SK-N-SH (cell line): ENCODE results near the gene MPO. TPM values are rescaled to one million over a fixed set of nuclear protein-coding genes. Genes with fewer than 3 reads are reported as not detected.

Source experiments
- CTCF ChIA-PET: fragments of 300-600, 350-600 bp; formaldehyde crosslinking; extraction: SDS; loops from one replicate; lab custom pipeline; 2021; lab: Yijun Ruan, JAX
- POLR2A ChIA-PET: fragments of 350-600 bp; sonication (Branson Sonifier 250); formaldehyde crosslinking; extraction: SDS; loops from one replicate; lab custom pipeline; 2020; ENCODE audit warnings: antibody characterized with exemption, inconsistent platforms; lab: Yijun Ruan, JAX
- DNase-seq: peaks from one replicate; pipeline ENCODE4 v3.0.0; 2012
- H2AFZ ChIP-seq: fragments of 200-600 bp; sonication (generic); 2 replicates; pipeline ENCODE4 v1.8.1; 2016; ENCODE audit warnings: antibody characterized with exemption, mild to moderate bottlenecking, low read depth
- H3F3A ChIP-seq: fragments of 200-600 bp; sonication (generic); replicated peaks from 2 replicates; pipeline ENCODE3; 2016; ENCODE audit warnings: antibody characterized with exemption, mild to moderate bottlenecking; ENCODE audit not compliant: insufficient read depth
- H3K27ac ChIP-seq, 2 experiments: fragments of 200-500 bp in 1 of 2; fragments of 200-600 bp in 1 of 2; sonication (Bioruptor generic) in 1 of 2; sonication (generic), shearing (Covaris generic) in 1 of 2; 2 replicates each; pipeline versions ENCODE4 v1.5.1 to v1.6.1; 2014 to 2016; ENCODE audit warnings: low read depth in 2 of 2, inconsistent platforms in 1 of 2, low read length in 1 of 2, mild to moderate bottlenecking in 1 of 2, mixed read lengths in 1 of 2
- H3K27me3 ChIP-seq: fragments of 200-600 bp; sonication (generic), shearing (Covaris generic); 2 replicates; pipeline ENCODE4 v1.6.1; 2016; ENCODE audit warnings: mixed run types; ENCODE audit not compliant: insufficient read depth
- H3K36me3 ChIP-seq, 2 experiments: fragments of 200-500 bp in 1 of 2; fragments of 200-600 bp in 1 of 2; sonication (Bioruptor generic) in 1 of 2; sonication (generic) in 1 of 2; replicated peaks in 1 of 2; 2 replicates each; pipeline versions ENCODE3 to v1.5.1; 2014 to 2016; ENCODE audit warnings: low read length in 1 of 2, mild to moderate bottlenecking in 1 of 2; ENCODE audit not compliant: insufficient read depth in 2 of 2, control insufficient read depth in 1 of 2
- H3K4me1 ChIP-seq, 2 experiments: fragments of 200-500 bp in 1 of 2; fragments of 200-600 bp in 1 of 2; sonication (Bioruptor generic) in 1 of 2; sonication (generic), shearing (Covaris generic) in 1 of 2; 2 replicates each; pipeline versions ENCODE4 v1.5.1 to v1.6.1; 2014 to 2016; ENCODE audit warnings: low read depth in 1 of 2, low read length in 1 of 2, mixed run types in 1 of 2; ENCODE audit not compliant: insufficient read depth in 2 of 2, control insufficient read depth in 1 of 2
- H3K4me2 ChIP-seq: fragments of 200-600 bp; sonication (generic), shearing (Covaris generic); 2 replicates; pipeline ENCODE4 v1.6.1; 2017; ENCODE audit warnings: mixed run types
- H3K4me3 ChIP-seq, 2 experiments: fragments of 200-500 bp in 1 of 2; fragments of 200-600 bp in 1 of 2; sonication (Bioruptor generic) in 1 of 2; sonication (generic), shearing (Covaris generic) in 1 of 2; 2 replicates each; pipeline versions ENCODE4 v1.5.1 to v1.8.1; 2014 to 2016; ENCODE audit warnings: low read depth in 2 of 2, inconsistent platforms in 1 of 2, low read length in 1 of 2, mild to moderate bottlenecking in 1 of 2, mixed read lengths in 1 of 2, moderate library complexity in 1 of 2
- H3K79me2 ChIP-seq: fragments of 200-600 bp; sonication (generic); 2 replicates; pipeline ENCODE4 v1.8.1; 2017; ENCODE audit warnings: mild to moderate bottlenecking; ENCODE audit not compliant: insufficient read depth
- H3K9ac ChIP-seq: fragments of 200-600 bp; sonication (generic); 2 replicates; pipeline ENCODE4 v1.6.1; 2017; ENCODE audit warnings: mixed run types
- H3K9me2 ChIP-seq: fragments of 200-600 bp; sonication (generic); 2 replicates; pipeline ENCODE4 v1.6.1; 2017; ENCODE audit warnings: mixed run types
- H3K9me3 ChIP-seq: fragments of 200-600 bp; sonication (generic); 2 replicates; pipeline ENCODE4 v1.6.1; 2017; ENCODE audit warnings: mixed run types, mild to moderate bottlenecking, moderate library complexity
- H4K20me1 ChIP-seq: fragments of 200-600 bp; sonication (generic); 2 replicates; pipeline ENCODE4 v1.6.1; 2017; ENCODE audit warnings: mild to moderate bottlenecking, mixed run types; ENCODE audit not compliant: insufficient read depth
- CHD2 ChIP-seq: fragments of 150-350 bp; IDR thresholded peaks from 2 replicates; pipeline ENCODE4 v1.6.1; 2018; ENCODE audit warnings: low read length; ENCODE audit not compliant: partially characterized antibody
- CTCF ChIP-seq: fragments of 200-600 bp; sonication (generic); IDR thresholded peaks from 2 replicates; pipeline ENCODE4 v1.6.1; 2017; ENCODE audit warnings: antibody characterized with exemption, mild to moderate bottlenecking, moderate library complexity
- ELF1 ChIP-seq: IDR thresholded peaks from 2 replicates; pipeline ENCODE4 v1.4.0; 2012
- EP300 ChIP-seq, 2 experiments: IDR thresholded peaks; 2 replicates each; pipeline versions ENCODE4 v1.4.0 to v1.6.1; 2012; ENCODE audit warnings: borderline replicate concordance in 1 of 2, low read depth in 1 of 2, low read length in 1 of 2
- EZH2phosphoT487 ChIP-seq: fragments of 200-600 bp; sonication (generic); IDR thresholded peaks from 2 replicates; pipeline ENCODE4 v1.6.1; 2017; ENCODE audit warnings: low read depth, mixed run types, mild to moderate bottlenecking, antibody characterized with exemption, moderate library complexity, borderline replicate concordance
- FOSL2 ChIP-seq: IDR thresholded peaks from 2 replicates; pipeline ENCODE4 v1.4.0; 2012; ENCODE audit warnings: low read depth, mild to moderate bottlenecking, moderate library complexity, borderline replicate concordance
- GATA2 ChIP-seq: sonication (generic); formaldehyde crosslinking; IDR thresholded peaks from 2 replicates; pipeline ENCODE4 v1.5.0; 2020; ENCODE audit warnings: mild to moderate bottlenecking, missing genetic modification reagents
- IRF3 ChIP-seq: fragments of 150-350 bp; IDR thresholded peaks from 2 replicates; pipeline ENCODE4 v1.6.1; 2016; ENCODE audit warnings: mild to moderate bottlenecking, low read depth, low read length
- NFIC ChIP-seq: IDR thresholded peaks from 2 replicates; pipeline ENCODE4 v1.4.0; 2012; ENCODE audit warnings: borderline replicate concordance
- POLR2AphosphoS5 ChIP-seq: IDR thresholded peaks from 2 replicates; pipeline ENCODE4 v1.6.1; 2012; ENCODE audit warnings: low read depth, low read length
- RCOR1 ChIP-seq: fragments of 150-350 bp; IDR thresholded peaks from 2 replicates; pipeline ENCODE4 v1.6.1; 2017; ENCODE audit warnings: antibody characterized with exemption, low read length
- RXRA ChIP-seq: IDR thresholded peaks from 2 replicates; pipeline ENCODE4 v1.4.0; 2012; ENCODE audit warnings: low read depth, mild to moderate bottlenecking, borderline replicate concordance
- SIN3A ChIP-seq: IDR thresholded peaks from 2 replicates; pipeline ENCODE4 v1.6.1; 2012; ENCODE audit warnings: low read depth, mild to moderate bottlenecking, low read length, moderate library complexity, borderline replicate concordance
- TAF1 ChIP-seq: IDR thresholded peaks from 2 replicates; pipeline ENCODE4 v1.6.1; 2012; ENCODE audit warnings: low read depth, mild to moderate bottlenecking, low read length, moderate library complexity, borderline replicate concordance
- TCF12 ChIP-seq: IDR thresholded peaks from 2 replicates; pipeline ENCODE4 v1.4.0; 2012
- TEAD4 ChIP-seq: IDR thresholded peaks from 2 replicates; pipeline ENCODE4 v1.4.0; 2012; ENCODE audit warnings: mild to moderate bottlenecking, borderline replicate concordance; ENCODE audit not compliant: insufficient read depth
- USF2 ChIP-seq: fragments of 150-350 bp; IDR thresholded peaks from 2 replicates; pipeline ENCODE4 v1.6.1; 2017; ENCODE audit warnings: antibody characterized with exemption, low read length, low read depth, borderline replicate concordance
- YY1 ChIP-seq: IDR thresholded peaks from 2 replicates; pipeline ENCODE4 v1.4.0; 2012; ENCODE audit warnings: low read depth, mild to moderate bottlenecking
- WGBS: methylation state at CpG from one replicate; pipeline ENCODE4 v1.1.6; 2017; ENCODE audit warnings: low lambda C conversion rate; 5-methylcytosine and 5-hydroxymethylcytosine counted together
- polyA plus RNA-seq, 3 experiments: library from polyadenylated mRNA; depleted of rRNA; stranded (reverse); fragments of >200 nt; gene quantifications; 2 replicates each; pipeline ENCODE4 v1.2.3, GENCODE V29; 2012

The MPO gene
- polyA plus RNA-seq, 1 of the 3 experiments (the other 2 are of a cell fraction), result not detected

GRCh38 chr17:58268326-58268725, 12.4 kb downstream of the MPO start:
- 56% methylated on average over 12 of the region's 12 CpGs for WGBS
- CTCF ChIA-PET, result interaction anchor here (0.7 to 1.6 kb wide), 5 partner anchors 16 to 149 kb away, joined by 3 to 7 read pairs (median 4); partner anchors contain the start of gene RNF43

More at GRCh38 chr17:58268326-58268725, 12.4 kb downstream of the MPO start:
- H3K79me2 ChIP-seq, result no peaks in the 10 kb centered on the region
- H3K9me3 ChIP-seq, result no peaks in the 10 kb centered on the region
- H2AFZ ChIP-seq, result no peak overlapping the region
- H3K4me2 ChIP-seq, result no peak overlapping the region
- no peak overlapping the region for H3K27ac ChIP-seq
- no peak overlapping the region for H3K9ac ChIP-seq
- no peak for DNase-seq
- peaks cover 47% of the 10 kb centered on the region for H3K27me3 ChIP-seq
- H4K20me1 ChIP-seq, result no peaks in the 10 kb centered on the region
- POLR2A ChIA-PET, result no interaction called here
- H3K4me3 ChIP-seq, result no peak overlapping the region
- H3F3A ChIP-seq, result no peaks in the 10 kb centered on the region
- no peaks in the 10 kb centered on the region for H3K4me1 ChIP-seq
- no peaks in the 10 kb centered on the region for H3K36me3 ChIP-seq
- no peaks in the 10 kb centered on the region for H3K9me2 ChIP-seq
- TF ChIP-seq GATA2 (CRISPR knock-in tag), result no peak
- no peak for TF ChIP-seq POLR2AphosphoS5
- no peak for TF ChIP-seq CHD2
- no peak for TF ChIP-seq IRF3
- TF ChIP-seq ELF1, result no peak
- no peak for TF ChIP-seq TAF1
- TF ChIP-seq FOSL2, result no peak
- TF ChIP-seq YY1, result no peak
- TF ChIP-seq SIN3A, result no peak
- no peak for TF ChIP-seq EP300 (IDR thresholded peaks at IDR 0.05; ENCODE audit: borderline replicate concordance in 1 of 2, low read depth in 1 of 2, low read length in 1 of 2)
- TF ChIP-seq TCF12, result no peak
- TF ChIP-seq RCOR1, result no peak
- TF ChIP-seq EZH2phosphoT487, result no peak
- TF ChIP-seq RXRA, result no peak
- no peak for TF ChIP-seq NFIC
- no peak for TF ChIP-seq USF2
- TF ChIP-seq CTCF, result no peak
- TF ChIP-seq TEAD4, result no peak
